Transverse colon (tissue), 4 donors: Measurements from ENCODE around the gene CCDC69. TPM values are rescaled to one million over a fixed set of nuclear protein-coding genes. Genes with fewer than 3 reads are reported as not detected.

Experiments used
- DNase-seq: peaks from one replicate; pipeline ENCODE4 v3.0.0-alpha.2; 2019
- H3K27ac ChIP-seq, 4 donors: fragments of 200-600 bp; sonication (generic); 2 replicates each; pipeline ENCODE4 v1.5.1; 2016 to 2018; ENCODE audit warnings: inconsistent platforms in 4 of 4
- H3K27me3 ChIP-seq: fragments of 200-600 bp; sonication (generic); 2 replicates; pipeline ENCODE4 v1.5.1; 2017; ENCODE audit warnings: inconsistent platforms
- H3K36me3 ChIP-seq, 4 donors: fragments of 200-600 bp; sonication (generic); 2 replicates each; pipeline ENCODE4 v1.5.1; 2017 to 2019; ENCODE audit warnings: inconsistent platforms in 4 of 4
- H3K4me1 ChIP-seq, 4 donors: fragments of 200-600 bp; sonication (generic); 2 replicates each; pipeline ENCODE4 v1.5.1; 2017 to 2020; ENCODE audit warnings: inconsistent platforms in 4 of 4
- H3K4me3 ChIP-seq, 4 donors: fragments of 200-600 bp; sonication (generic); 1 replicate in 1 of 4; 2 replicates in 3 of 4; pipeline versions ENCODE4 v1.5.1 to v1.6.1; 2017 to 2019; ENCODE audit warnings: inconsistent platforms in 4 of 4
- H3K9me3 ChIP-seq, 2 donors: fragments of 200-600 bp; sonication (generic); 2 replicates each; pipeline ENCODE4 v1.5.1; 2017 to 2019; ENCODE audit warnings: inconsistent platforms in 2 of 2
- EP300 ChIP-seq: sonication (generic); formaldehyde crosslinking; IDR thresholded peaks from one replicate; pipeline ENCODE4 v1.6.1; 2017; ENCODE audit warnings: antibody characterized with exemption, low read depth
- POLR2A ChIP-seq: fragments of 450-650 bp; IDR thresholded peaks from one replicate; pipeline ENCODE4 v1.6.1; 2016; ENCODE audit warnings: antibody characterized with exemption, mild to moderate bottlenecking, moderate library complexity
- POLR2AphosphoS5 ChIP-seq, 3 donors: sonication (generic); formaldehyde crosslinking; IDR thresholded peaks; one replicate each; pipeline ENCODE4 v1.6.1; 2016; ENCODE audit warnings: antibody characterized with exemption in 3 of 3
- WGBS, 2 donors: methylation state at CpG; one replicate each; pipeline ENCODE4 v1.1.5; 2018; ENCODE audit warnings: low coverage in 1 of 2; 5-methylcytosine and 5-hydroxymethylcytosine counted together
- in situ Hi-C, 4 donors: fragments of 200-750 bp; cut with MboI; loops; one replicate each; pipeline versions ENCODE4 v1.15.0 to v1.15.1; 2017; ENCODE audit warnings: low sequenced_read_pairs in 3 of 4, low pct_ligation_motif_present in 1 of 4, low pct_unique_long_range_greater_than_20kb in 1 of 4
- intact Hi-C: fragments of 100-400 bp; cut with DNase I; formaldehyde crosslinking; loops from one replicate; pipeline ENCODE4 v1.15.1; 2023; ENCODE audit warnings: low total_unique reads
- total RNA-seq, 4 donors: library from RNA; depleted of rRNA; stranded (reverse); fragments of >200 nt; gene quantifications; one replicate each; pipeline ENCODE4 v1.1.0, GENCODE V29; 2016
- TF ChIP-seq, protein P1 (sequence below), 5 experiments: fragments of 200-600 bp in 3 of 5; fragments of 450-650 bp in 2 of 5; sonication (generic) in 3 of 5; IDR thresholded peaks; 1 replicate in 2 of 5; 2 replicates in 3 of 5; pipeline ENCODE4 v1.5.1; 2016 to 2017; ENCODE audit warnings: antibody characterized with exemption in 5 of 5, inconsistent platforms in 3 of 5, mild to moderate bottlenecking in 2 of 5, moderate library complexity in 1 of 5

The CCDC69 gene
- total RNA-seq, 4 donors from 2014 or later = 37.7 to 89.2 (median 62.1) TPM

DNA sequence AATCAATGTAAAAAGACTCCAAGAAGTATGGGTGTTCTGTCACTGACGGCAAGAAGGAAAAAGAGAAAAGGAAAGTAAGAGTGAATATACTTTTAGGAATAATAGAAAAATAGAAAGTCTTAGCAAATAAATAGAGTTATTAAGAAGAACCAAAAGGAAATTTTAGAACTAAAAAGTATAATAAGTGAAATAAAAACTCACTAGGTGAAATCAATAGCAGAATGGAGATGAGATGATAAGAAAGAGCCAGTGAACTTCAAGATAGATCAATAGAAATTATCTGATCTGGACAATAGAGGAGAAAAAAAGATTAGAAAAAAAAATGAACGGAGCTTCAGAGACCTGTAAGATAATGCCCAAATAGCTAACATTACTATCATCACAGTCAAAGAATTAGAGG is 34.7 kb downstream of the CCDC69 start:
- Histone ChIP-seq H3K27ac (no peak overlapping the region), H3K4me1 (no peaks in the 10 kb centered on the region), H3K27me3 (no peaks in the 10 kb centered on the region), H3K36me3 (peaks cover 0 to 10% (median 2%) of the 10 kb centered on the region in 4 donors), H3K4me3 (no peak overlapping the region), H3K9me3 (peaks cover 3 to 6% of the 10 kb centered on the region in 2 donors)
- no peak for DNase-seq
- TF ChIP-seq POLR2AphosphoS5 (IDR thresholded peaks at IDR 0.05) = no peak
- TF ChIP-seq EP300 = no peak
- no peak for TF ChIP-seq POLR2A
- TF ChIP-seq, protein P1, sequence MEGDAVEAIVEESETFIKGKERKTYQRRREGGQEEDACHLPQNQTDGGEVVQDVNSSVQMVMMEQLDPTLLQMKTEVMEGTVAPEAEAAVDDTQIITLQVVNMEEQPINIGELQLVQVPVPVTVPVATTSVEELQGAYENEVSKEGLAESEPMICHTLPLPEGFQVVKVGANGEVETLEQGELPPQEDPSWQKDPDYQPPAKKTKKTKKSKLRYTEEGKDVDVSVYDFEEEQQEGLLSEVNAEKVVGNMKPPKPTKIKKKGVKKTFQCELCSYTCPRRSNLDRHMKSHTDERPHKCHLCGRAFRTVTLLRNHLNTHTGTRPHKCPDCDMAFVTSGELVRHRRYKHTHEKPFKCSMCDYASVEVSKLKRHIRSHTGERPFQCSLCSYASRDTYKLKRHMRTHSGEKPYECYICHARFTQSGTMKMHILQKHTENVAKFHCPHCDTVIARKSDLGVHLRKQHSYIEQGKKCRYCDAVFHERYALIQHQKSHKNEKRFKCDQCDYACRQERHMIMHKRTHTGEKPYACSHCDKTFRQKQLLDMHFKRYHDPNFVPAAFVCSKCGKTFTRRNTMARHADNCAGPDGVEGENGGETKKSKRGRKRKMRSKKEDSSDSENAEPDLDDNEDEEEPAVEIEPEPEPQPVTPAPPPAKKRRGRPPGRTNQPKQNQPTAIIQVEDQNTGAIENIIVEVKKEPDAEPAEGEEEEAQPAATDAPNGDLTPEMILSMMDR (IDR thresholded peaks at IDR 0.05) = no peak
- WGBS, 2 donors = 89 to 96% methylated on average over 2 of the region's 2 CpGs
- intact Hi-C loops = no loop called here
- in situ Hi-C loops = no loop called here

DNA sequence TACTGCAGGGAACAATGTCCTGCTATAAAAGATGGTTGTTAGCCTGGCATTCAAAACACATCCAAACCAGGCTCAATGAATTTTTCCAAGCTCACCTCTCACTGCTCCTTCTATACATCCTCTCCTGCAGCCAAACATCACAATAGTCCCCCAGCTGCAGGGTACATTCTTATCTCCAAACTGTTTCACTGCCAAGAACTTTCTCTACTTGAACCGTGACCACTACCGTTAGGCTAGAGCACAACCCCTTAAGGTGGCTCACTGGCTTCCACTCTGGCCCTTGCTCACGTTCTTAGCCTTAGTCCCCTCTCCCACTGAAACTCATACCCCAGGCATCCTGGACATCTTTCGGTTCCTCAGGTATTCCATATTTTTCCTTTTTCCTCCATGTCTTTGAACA is 37.4 kb downstream of the CCDC69 start:
- no peak overlapping the region for H3K4me3 ChIP-seq

DNA sequence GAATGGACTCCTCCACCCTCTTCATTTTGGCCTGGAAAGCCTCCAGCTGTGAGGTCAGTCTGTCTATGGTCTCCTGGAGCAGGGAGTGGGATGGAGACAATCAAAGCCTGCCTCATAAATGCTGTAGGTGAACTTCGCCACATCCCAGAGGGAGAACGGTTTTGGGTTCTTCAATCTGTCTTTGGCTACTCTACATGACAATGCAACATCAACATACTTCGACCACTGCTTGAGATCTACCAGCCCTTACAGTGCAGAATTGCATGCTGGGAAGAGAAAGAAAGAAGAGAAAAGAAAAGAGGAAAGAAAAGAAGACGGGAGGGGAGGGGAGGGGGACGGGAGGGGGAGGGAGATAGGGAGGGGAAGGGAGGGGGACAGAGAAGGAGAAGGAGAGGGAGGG is 37.8 kb downstream of the CCDC69 start:
- H3K27me3 ChIP-seq = no peaks in the 10 kb centered on the region
- in situ Hi-C loops (no loop called here), intact Hi-C loops (no loop called here)
- 72% methylated on average over 5 of the region's 5 CpGs; no CpG with 5 or more reads in 1 of the 2 donors for WGBS, 2 donors
- DNase-seq = no peak
- TF ChIP-seq, protein P1 (IDR thresholded peaks at IDR 0.05) = no peak
- TF ChIP-seq EP300 = no peak
- TF ChIP-seq POLR2A = no peak
- no peak for TF ChIP-seq POLR2AphosphoS5 (IDR thresholded peaks at IDR 0.05)
- no peaks in the 10 kb centered on the region for H3K4me1 ChIP-seq
- no peak overlapping the region for H3K4me3 ChIP-seq
- peaks cover 0 to 10% (median 2%) of the 10 kb centered on the region in 4 donors for H3K36me3 ChIP-seq
- no peak overlapping the region for H3K27ac ChIP-seq
- peaks cover 0 to 3% of the 10 kb centered on the region in 2 donors for H3K9me3 ChIP-seq

More for the DNA sequence above, 37.4 kb downstream of the CCDC69 start:
- in situ Hi-C loops = no loop called here
- peaks cover 0 to 3% of the 10 kb centered on the region in 2 donors for H3K9me3 ChIP-seq
- H3K4me1 ChIP-seq = no peaks in the 10 kb centered on the region
- H3K27me3 ChIP-seq = no peaks in the 10 kb centered on the region
- H3K36me3 ChIP-seq = peaks cover 0 to 10% (median 2%) of the 10 kb centered on the region in 4 donors
- H3K27ac ChIP-seq = no peak overlapping the region
- WGBS, 2 donors = 86 to 100% methylated on average over 2 to 4 of the region's 4 CpGs
- intact Hi-C loops = no loop called here
- no peak for DNase-seq
- no peak for TF ChIP-seq EP300
- no peak for TF ChIP-seq POLR2AphosphoS5 (IDR thresholded peaks at IDR 0.05)
- no peak for TF ChIP-seq POLR2A
- TF ChIP-seq, protein P1 (IDR thresholded peaks at IDR 0.05) = no peak

DNA sequence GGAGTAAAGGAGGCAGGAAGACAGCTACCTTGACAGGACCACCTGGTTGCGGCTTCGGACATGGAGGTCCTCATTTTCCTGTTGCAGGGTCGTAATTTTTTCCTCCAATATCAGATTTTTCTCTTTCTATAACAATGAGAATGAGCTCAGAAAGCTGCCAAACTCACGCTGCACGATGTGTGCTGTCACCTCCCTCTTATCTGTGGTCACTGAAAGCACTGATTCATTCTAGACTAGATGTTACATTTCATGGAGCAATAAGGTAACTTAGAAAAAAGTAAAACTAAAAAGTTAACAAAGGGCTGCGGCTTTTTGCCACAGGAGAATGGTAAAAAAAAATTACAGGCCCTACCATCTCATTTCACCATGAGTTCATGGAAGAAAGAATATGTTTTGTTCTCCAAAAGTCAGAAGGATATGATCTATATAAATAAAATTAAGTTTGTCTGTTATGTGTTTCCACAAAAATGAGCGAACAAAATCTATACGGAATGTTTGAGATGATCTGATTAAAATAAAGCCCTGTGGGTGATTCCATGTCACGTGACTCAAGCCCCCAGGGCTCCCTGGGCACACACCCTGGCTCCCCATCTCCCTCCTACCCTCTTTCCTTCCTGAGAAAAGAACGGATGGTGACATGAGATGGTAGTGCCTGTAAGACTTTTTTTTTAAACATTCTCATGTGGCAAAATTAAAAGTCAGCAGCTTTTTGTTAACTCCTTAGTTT is 39.4 kb downstream of the CCDC69 start:
- peaks cover 0 to 5% (median 2%) of the 10 kb centered on the region in 4 donors for H3K36me3 ChIP-seq
- in situ Hi-C loops = no loop called here
- H3K27me3 ChIP-seq = no peaks in the 10 kb centered on the region
- DNase-seq = no peak
- 85 to 86% methylated on average over 10 of the region's 10 CpGs for WGBS, 2 donors
- intact Hi-C loops = no loop called here
- no peak overlapping the region for H3K4me3 ChIP-seq
- no peak for TF ChIP-seq EP300
- no peak for TF ChIP-seq POLR2AphosphoS5 (IDR thresholded peaks at IDR 0.05)
- no peak overlapping the region for H3K27ac ChIP-seq
- peaks cover 0 to 2% of the 10 kb centered on the region in 2 donors for H3K9me3 ChIP-seq
- H3K4me1 ChIP-seq = no peaks in the 10 kb centered on the region
